GM18867 (cell line): ENCODE results near the gene CTDSPL.

Source experiments
- ATAC-seq: cut with Tn5 transposase; IDR thresholded peaks from one replicate; pipeline ENCODE4 v1.9.1; 2021; ENCODE audit warnings: mild to moderate bottlenecking, moderate library complexity; ENCODE audit not compliant: unreplicated experiment

CTDSPL gene

DNA sequence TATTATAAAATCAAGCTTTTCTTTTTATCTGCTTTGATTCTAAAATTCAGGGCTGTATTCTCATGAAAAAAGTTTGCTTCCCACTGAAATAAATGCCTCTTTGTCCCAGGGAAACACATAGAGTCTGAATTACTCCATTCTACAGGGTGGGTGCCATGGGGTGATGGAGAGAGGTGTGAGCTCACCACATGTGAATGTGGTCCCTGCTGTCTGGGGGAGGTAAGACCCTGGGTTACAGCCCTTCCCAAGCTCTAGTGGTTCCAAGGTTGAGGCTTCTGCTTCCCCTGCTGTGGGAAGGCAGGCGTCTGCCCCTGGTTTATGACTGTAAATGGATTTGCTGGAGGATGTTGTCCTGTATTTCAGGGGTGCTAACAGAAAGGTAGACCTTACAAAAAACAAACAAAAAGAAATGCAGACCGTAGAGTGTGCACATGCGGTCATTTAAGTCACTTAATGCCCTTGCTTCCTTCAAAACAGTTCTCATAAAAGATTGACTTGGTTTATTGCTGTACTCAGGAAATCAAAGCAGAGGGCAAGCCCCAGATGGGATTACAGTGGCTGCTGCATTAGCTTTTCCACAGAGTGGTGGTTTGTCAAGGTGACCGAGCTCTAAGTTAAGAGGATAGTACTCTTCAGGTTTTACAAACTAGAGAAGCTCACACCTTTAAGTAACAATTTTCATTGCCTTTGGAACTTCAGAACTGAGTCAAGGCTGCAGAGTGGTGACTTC, 49.2 kb downstream of the CTDSPL start:
- ATAC-seq: no peak

DNA sequence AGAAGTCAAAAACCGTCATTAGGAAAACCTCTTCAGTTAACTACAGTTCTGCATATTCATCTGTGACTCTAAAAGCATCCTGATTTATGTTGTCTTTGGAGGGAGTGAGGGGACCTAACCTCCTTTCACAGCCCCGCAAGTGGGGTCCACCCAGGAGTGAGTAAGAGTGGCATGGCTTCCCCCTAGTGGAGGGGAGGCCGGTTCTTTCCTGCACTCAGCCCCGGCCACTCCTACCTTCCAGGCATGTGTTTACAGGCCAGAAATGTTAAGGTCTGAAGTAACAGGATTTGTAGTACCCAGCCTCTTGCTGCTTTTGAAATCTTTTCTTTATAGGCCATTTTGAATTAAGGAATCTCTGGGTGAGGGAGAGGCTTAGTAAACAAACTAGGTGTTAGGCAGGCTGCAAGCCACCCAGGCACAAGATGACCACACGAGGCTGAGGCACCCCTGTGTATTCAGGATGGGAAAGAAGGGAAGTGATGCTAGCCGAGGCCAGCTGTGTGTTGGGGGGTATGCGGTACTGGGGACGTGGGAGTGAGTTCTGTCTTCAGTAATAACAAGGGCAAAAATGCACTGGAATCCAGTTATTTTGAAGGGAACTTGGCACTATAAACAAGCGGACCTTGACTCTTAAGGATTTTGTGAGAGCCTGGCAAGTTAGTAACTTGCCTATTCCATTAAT, 50.5 kb downstream of the CTDSPL start:
- ATAC-seq: no peak

DNA sequence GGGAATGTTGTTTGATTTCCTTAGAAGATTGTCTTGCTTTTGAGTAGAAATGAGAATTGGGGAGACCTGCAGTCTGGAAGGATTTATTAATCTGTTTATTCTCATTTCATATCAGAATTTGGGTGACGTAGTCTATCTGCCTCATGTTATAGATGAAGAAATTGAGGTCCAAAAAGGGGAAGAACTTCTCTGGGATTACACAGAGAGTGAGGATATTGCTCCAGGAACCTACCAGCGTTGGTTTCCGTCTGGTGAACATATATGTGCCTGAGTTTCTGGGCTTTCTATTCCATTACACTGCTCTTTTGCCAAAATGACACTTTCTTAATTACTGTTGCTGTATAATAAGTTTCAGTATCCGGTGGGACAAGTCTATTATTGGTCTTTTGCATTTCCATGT, 51.8 kb downstream of the CTDSPL start:
- no peak for ATAC-seq

DNA sequence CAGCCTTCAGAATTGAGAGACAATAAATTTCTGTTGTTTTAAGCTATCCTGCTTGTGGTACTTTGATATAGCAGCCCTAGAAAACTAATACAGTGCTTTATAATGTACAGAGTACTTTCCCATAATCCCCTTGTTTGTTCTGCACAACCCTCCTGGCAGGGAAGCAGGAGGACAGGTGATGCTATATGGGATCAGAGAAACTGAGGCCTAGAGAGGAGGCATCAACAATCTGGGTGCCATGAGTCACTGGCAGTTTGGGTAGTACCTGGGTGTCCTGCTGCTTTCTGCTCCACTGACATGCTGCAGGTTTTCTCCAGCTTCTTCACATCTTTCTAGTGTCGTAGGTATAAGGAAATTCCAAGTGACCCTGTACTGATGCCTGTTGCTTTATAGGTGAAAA, 55.0 kb downstream of the CTDSPL start:
- ATAC-seq: no peak

DNA sequence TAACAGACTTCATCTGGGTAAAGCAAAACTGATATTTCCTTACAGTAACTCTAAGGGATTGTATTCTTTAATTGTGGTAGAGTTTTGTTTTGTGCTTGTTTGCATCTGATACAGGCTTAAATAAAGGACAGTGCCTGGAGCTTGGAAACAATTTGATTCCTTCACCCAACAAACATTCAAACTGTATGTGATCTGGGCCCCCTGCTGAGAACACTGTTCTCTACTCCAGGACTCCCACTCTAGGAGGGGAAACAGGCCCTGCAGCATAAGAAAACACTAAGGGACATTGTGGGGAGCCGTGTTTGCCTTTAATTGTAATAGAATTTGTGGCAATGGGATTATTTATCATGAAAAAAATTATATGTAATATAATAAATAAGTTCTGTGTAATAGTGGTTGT, 56.9 kb downstream of the CTDSPL start:
- no peak for ATAC-seq

DNA sequence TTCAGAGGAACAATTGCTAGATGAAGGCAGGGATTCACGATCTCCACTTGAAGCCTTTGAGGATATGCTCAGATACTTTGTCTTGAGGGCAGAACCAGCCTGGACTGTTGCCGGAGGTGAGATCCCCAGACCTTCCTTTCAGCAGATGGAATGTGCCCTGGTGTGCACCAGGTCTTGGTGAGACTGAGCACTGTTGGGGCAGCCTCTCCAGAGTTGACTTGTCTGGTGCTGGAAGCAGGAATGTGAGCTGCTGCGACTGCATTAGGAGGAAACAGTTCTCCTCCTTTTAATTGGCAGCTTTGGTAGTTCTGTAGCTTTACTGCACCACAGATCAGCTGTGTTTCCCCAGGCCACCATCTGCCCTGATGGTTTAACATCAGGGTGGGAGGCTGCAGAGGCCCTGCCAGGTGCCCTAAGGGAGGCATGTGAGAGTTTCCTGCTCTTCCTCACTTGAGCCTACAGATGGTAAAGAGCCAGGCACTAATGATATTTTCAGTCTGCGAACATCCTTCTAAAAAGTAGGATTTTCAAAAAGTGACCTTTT, 58.5 kb downstream of the CTDSPL start:
- ATAC-seq: no peak

DNA sequence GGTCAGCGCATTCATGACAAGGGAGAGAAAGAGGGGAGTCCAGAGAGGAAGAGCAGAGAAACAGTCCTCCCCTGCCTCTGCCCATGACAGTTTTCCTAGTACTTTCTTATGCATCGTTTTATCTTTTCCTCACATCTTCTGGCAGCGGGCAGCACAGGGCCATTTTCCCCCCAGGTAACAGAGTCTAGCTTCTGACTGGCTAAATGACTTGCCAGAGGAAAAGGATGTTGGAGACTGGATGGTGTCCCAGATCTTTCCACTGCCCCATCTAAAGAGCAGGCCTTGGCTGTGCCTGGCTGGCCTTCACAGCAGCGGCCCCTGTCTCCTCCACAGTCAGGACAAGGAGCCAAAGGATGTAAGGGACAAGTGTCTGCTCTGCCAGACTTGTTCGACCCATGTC, 59.3 kb downstream of the CTDSPL start:
- no peak for ATAC-seq

DNA sequence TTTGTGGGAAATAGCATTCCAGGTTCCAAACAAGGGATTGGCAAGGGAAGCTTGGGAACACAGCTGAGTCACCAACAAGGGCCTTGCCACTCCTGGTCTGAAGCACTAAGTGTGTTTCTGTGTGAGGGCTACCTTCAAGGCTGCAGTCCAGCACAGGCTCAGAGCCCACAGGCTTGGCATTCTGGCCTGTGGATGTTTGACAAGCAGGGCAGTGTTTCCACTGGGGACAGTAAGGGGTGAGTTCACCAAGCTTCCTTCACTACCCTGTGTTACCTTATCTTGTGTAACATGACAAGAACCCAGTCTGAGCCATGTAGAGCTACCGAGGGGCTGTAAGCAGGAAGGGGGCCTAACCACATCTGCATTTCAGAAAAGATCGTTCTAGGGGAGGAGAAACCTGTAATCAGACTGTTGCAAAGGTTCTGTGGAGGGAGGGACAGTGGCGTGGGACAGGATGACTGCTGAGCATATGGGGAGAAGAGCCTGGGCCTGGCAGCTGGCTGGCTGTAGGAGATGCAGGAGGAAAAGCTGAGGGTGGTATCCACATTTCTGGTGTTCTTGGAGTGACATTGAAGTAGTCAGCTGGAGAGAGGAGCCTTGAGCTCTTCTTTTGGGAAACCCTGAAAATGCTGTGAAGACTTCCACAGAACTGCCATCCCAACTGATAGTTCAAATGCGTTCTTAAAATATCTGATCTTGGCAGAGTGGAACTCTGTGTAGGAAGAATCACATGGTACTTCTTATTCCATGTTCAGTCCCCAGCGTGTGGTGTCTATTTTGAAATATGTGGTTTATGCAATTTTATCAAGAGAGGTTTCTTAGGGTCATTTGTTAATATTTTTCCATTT, 61.3 kb downstream of the CTDSPL start:
- no peak for ATAC-seq

DNA sequence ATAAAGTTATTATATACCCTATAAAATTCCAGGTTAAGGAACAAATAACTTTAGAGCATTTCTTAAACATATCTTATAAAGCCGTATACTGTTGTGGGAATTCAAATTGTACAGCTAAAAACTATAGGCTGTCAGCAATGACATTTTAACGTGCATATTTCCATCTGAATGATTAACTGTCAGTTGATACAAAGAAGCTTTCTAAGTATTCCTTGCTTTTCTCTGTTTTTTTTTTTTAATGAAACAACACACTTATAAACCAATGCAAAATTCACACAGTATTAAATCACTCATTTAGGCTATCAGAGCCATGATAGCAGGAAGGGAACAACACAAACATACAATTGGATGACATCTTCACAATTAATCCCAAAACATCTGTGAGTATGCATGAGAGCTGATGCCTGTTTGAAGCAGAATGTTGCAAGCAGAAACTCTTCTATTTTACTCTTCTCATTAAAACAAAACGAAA, 61.9 kb downstream of the CTDSPL start:
- no peak for ATAC-seq

DNA sequence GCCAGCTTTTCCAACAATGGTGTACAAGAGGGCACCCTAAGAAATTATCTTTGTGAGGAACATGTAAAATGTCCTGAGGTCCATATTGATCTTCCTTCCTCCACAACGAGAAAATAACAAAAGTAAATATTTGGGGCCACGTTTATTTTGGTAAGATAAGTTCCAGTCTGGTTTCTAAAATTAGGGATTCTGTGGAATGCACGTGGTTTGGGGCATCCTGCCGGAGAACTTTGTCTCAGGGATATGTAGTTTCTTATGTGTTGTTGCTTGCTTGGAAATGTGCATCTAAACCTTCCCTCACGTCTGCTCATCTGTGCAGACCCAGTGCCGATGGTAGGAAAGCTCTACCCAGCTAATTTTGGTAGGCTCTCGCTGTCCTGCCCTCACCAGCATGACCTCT, 62.8 kb downstream of the CTDSPL start:
- no peak for ATAC-seq

DNA sequence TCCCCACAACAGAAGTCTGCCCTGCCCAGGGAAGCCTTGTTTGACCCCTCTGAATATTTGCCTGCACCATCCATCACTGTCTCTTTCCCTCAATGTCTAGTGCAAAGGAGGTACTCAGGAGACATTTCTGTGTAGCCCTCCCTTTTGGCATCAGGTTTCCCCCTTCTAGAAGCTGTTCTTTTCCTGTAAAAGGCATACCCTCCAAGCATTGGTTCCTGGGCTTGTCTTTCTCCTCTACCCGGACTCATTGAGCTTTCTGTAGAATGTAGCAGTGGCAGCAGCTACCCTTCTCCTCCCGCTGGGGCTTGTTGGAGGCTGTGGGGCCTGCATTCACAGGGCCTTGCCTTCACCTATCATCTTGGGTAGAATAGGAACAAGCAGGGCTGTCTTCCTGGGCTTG, 63.5 kb downstream of the CTDSPL start:
- ATAC-seq: no peak

DNA sequence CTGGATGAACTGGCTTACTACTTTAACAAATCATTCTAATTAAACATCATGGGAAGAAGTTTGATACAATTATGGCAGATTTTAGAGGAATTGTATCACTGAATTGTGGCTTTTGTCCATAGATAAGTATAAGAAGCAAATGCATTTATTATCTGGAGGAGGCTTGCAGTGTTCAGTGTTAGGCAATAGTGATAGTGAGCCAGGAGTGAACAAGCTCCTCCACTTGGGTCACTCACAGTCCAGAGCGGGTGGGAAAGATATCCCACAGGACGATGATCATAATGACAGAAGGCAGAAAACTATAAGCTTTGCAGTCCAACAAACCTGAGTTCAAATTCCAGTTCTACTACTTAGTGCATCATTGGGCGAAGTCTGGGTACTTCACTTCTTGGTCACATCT, 64.9 kb downstream of the CTDSPL start:
- no peak for ATAC-seq

DNA sequence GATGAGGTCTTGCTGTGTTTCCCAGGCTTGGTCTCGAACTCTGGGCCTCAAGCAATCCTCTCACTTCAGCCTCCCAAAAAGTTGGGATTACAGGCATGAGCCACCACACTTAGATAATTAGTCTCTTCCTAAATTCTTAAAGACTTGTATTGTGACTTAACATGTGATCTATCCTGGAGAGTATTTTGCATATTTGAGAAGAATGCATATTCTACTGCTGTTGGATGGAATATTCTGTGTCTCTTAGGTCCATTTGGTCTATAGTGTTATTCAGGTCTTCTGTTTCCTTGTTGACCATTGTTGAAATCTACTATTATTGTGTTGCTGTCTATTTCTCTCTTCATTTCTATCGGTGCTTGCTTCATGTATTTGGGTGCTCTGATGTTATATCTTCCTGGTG, 68.8 kb downstream of the CTDSPL start:
- ATAC-seq: no peak

DNA sequence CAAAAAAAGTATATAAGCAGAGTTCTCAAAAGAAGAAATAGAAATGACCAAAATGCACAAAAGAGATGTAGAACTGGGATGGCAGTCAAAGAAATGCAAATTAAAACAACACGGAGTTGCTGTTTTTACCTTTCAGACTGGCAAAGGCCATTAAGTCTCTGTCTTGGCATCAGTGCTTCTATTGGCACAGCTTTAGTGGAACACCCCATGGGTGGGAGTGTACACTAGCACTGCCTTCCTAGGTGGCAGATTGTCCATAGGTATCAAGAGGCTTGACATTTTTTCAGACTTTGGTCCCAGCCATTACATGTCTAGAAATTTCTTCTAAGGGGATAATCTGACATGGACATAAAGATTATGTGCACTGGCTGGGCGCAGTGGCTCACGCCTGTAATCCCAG, 70.8 kb downstream of the CTDSPL start:
- no peak for ATAC-seq

DNA sequence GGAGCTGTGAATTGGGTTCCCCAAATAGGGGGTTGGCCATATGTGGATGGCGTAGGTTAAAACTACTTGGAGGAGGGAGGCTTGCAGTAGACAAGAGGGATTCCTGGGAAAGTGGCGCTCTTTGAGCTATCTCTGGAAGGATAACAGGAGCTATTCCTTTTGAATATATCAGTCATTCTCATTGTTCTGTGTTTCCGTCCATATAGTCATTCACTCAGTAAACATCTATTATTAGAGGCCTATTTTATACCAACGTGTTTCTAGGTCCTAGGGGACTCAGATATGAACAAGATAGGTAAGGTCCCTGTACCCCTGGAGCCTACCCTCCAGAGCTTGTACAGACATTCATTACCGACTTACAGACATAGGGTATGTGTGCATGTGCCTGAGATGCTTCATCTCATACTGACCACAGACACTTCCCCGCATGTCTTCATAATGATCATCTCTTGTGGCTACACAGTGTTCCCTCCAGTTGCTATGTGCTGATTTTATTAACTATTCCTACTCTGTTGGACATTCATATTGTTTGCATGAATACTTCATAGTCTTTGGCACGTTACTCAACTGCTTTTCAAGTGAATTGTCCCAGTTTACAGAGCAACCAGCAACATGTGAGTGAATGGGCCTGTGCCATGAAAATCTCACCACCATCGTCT, 73.1 kb downstream of the CTDSPL start:
- no peak for ATAC-seq

DNA sequence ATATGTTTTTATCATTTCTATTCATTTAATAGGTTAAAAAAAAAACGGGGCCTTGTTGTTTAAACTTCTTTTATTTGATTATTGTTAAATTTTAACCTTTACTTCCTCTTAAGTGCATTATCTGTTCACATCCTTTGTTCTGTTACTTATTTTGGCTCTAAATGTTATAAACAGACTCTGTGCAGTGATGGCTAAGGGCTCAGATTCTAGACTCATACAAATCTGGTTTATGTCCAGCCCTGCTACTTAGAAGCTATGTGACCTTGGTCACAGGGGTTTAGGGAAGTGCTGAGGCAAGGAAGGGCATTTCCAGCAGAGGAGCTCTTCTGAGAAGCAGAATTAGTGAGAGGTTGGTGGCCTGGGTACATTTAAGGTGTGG, 73.6 kb downstream of the CTDSPL start:
- no peak for ATAC-seq

DNA sequence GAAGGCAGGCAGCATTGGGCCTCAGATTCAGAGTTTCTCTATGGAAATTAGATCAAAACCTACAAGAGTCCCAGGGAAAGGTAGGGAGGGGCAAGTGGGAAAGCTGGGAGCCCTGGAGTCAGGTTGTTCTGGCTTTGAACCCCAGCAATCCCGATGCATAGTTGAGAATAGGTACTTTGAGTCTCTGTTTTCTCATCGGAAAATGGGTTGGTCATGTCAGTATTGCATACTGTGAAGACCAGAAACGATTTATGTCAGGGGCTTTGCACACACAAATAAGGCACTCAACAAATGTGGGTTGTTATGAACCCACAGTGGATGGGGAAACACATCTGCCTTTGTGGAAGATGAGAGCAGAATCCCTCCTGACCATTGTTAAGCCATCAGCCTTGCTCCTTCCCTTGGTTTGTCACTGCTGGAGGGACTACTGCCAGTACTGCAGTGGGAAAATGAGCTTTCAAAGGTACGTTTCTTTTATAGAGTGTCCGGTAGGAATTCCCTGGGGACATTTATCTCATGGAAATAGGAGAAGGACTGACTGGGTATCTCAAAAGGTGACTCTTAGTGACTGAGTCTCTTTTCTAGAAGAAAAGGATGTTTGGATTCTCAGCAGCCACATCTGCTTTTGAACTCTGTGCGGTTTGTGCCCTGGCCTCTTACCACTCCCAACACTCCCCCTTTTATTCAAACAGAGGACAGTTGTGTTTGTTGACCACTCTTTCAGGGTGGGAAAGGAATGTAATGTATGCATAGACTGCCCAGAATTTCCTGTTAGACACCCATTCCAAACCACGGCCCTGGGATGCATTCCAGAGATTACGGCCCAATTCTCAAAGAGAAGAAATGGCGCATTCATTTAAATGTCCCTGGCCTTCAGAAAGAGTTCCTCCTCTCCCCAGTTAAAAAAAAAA, 74.3 kb downstream of the CTDSPL start:
- no peak for ATAC-seq

DNA sequence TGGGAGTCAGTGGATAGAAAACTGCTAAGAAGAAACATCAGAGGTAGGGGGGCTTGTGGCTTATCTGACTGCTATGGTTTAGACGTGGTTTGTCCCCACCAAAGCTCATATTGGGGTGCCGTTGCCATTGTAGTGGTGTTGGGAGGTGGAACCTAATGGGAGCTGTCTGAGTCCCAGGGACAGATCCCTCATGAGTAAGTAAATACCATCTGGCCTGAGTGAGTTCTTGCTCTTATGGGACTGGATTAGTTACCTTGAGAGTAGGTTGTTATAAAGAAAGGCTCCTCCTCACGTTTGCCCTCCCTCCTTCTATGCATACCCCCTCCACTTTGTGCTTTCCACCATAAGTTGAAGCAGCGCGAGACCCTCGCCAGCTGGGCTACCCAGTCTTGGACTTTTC, 75.5 kb downstream of the CTDSPL start:
- ATAC-seq: no peak

DNA sequence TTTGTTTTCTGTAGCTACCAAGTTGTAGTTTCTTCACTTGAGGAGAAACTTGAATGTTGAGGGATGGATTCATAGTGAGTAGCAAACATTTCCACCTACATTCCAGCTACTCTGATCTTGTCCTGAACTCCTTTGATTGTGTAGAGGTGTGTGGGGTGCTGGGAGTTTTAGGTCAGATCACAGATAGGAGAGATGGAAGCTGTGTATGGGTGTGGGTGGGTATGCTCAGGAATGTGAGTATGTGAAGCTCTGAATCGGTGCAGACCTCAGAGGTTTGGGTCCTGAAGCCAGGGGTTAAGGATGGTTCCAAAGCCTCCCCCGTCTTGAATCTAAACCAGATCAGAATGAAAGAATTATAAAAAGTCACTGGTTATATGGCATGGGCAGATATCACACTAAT, 76.3 kb downstream of the CTDSPL start:
- no peak for ATAC-seq
